Skeletal muscle cell (primary cell): ENCODE results near the gene RGS6.

Source experiments
- DNase-seq: peaks from one replicate; pipeline ENCODE4 v3.0.0-alpha.2; 2010; ENCODE audit warnings: low read depth
- H3K4me3 ChIP-seq: 2 replicates; pipeline ENCODE4 v1.5.1; 2011; ENCODE audit warnings: low read depth, mild to moderate bottlenecking, control low read depth, low read length, moderate library complexity

The RGS6 gene

GRCh38 chr14:72336311-72336980, 404.2 kb downstream of the RGS6 start:
- no peak overlapping the region for H3K4me3 ChIP-seq
- DNase-seq = no peak

GRCh38 chr14:72341237-72341636, 409.0 kb downstream of the RGS6 start:
- H3K4me3 ChIP-seq = no peak overlapping the region
- no peak for DNase-seq

GRCh38 chr14:72341686-72342085, 409.5 kb downstream of the RGS6 start:
- no peak overlapping the region for H3K4me3 ChIP-seq
- DNase-seq = no peak

- no peak overlapping the region for H3K4me3 ChIP-seq
- no peak for DNase-seq
Measured at GRCh38 chr14:72347118-72347517, 414.9 kb downstream of the RGS6 start.

GRCh38 chr14:72350215-72350614, 418.0 kb downstream of the RGS6 start:
- H3K4me3 ChIP-seq = no peak overlapping the region
- DNase-seq = no peak

GRCh38 chr14:72352012-72352411, 419.8 kb downstream of the RGS6 start:
- DNase-seq = no peak
- H3K4me3 ChIP-seq = no peak overlapping the region

GRCh38 chr14:72366619-72367018, 434.4 kb downstream of the RGS6 start:
- no peak for DNase-seq
- no peak overlapping the region for H3K4me3 ChIP-seq

GRCh38 chr14:72369106-72369505, 436.9 kb downstream of the RGS6 start:
- no peak overlapping the region for H3K4me3 ChIP-seq
- no peak for DNase-seq

- H3K4me3 ChIP-seq = no peak overlapping the region
- DNase-seq = no peak
Measured at GRCh38 chr14:72377016-72377415, 444.8 kb downstream of the RGS6 start.

- no peak for DNase-seq
- no peak overlapping the region for H3K4me3 ChIP-seq
Measured at GRCh38 chr14:72380456-72380855, 448.2 kb downstream of the RGS6 start.

- no peak for DNase-seq
- H3K4me3 ChIP-seq = no peak overlapping the region
Measured at GRCh38 chr14:72383865-72384264, 451.6 kb downstream of the RGS6 start.

- H3K4me3 ChIP-seq = no peak overlapping the region
- DNase-seq = no peak
Measured at GRCh38 chr14:72387726-72388125, 455.5 kb downstream of the RGS6 start.

GRCh38 chr14:72389200-72389599, 457.0 kb downstream of the RGS6 start:
- no peak for DNase-seq
- no peak overlapping the region for H3K4me3 ChIP-seq

- no peak overlapping the region for H3K4me3 ChIP-seq
- no peak for DNase-seq
Measured at GRCh38 chr14:72401101-72401625, 468.9 kb downstream of the RGS6 start.

GRCh38 chr14:72401632-72402376, 469.6 kb downstream of the RGS6 start:
- DNase-seq = no peak
- no peak overlapping the region for H3K4me3 ChIP-seq

GRCh38 chr14:72402377-72402772, 470.1 kb downstream of the RGS6 start:
- no peak for DNase-seq
- no peak overlapping the region for H3K4me3 ChIP-seq

GRCh38 chr14:72404106-72404774, 472.0 kb downstream of the RGS6 start:
- H3K4me3 ChIP-seq = no peak overlapping the region
- no peak for DNase-seq

GRCh38 chr14:72404998-72405397, 472.8 kb downstream of the RGS6 start:
- DNase-seq = no peak
- H3K4me3 ChIP-seq = no peak overlapping the region

- no peak overlapping the region for H3K4me3 ChIP-seq
Measured at GRCh38 chr14:72408020-72408419, 475.8 kb downstream of the RGS6 start.

GRCh38 chr14:72409047-72409446, 476.8 kb downstream of the RGS6 start:
- no peak overlapping the region for H3K4me3 ChIP-seq
- DNase-seq = no peak

More at GRCh38 chr14:72408020-72408419, 475.8 kb downstream of the RGS6 start:
- no peak for DNase-seq
